Astrocyte (in vitro differentiated cells and primary cell): ENCODE measurements around the gene MGAT3. TPM values are rescaled to one million over a fixed set of nuclear protein-coding genes. Genes with fewer than 3 reads are reported as not detected.
"Not testable (repeated sequence)": the region's sequence is repeated elsewhere in the genome, so short reads cannot be mapped to it uniquely, and the experiment has no call there.

Source experiments
- DNase-seq: peaks from one replicate; pipeline ENCODE4 v3.0.0-alpha.2; 2010; ENCODE audit warnings: low read depth
- FAIRE-seq: peaks from 2 replicates; lab custom pipeline; 2011; peaks lifted over from hg19 to GRCh38; lab: Jason Lieb, UNC
- H2AFZ ChIP-seq: 2 replicates; pipeline ENCODE4 v1.6.0; 2012; ENCODE audit warnings: low read depth, low read length, inconsistent platforms
- H3K27ac ChIP-seq: 2 replicates; pipeline ENCODE4 v1.5.1; 2011; ENCODE audit warnings: low read depth, low read length, inconsistent platforms
- H3K27me3 ChIP-seq: 2 replicates; pipeline ENCODE4 v1.6.0; 2011; ENCODE audit warnings: low read length, inconsistent platforms; ENCODE audit not compliant: insufficient read depth
- H3K36me3 ChIP-seq: 2 replicates; pipeline ENCODE4 v1.5.1; 2011; ENCODE audit warnings: low read length, inconsistent platforms; ENCODE audit not compliant: insufficient read depth
- H3K4me1 ChIP-seq: 2 replicates; pipeline ENCODE4 v1.5.1; 2011; ENCODE audit warnings: low read length, inconsistent platforms; ENCODE audit not compliant: insufficient read depth
- H3K4me2 ChIP-seq: 2 replicates; pipeline ENCODE4 v1.6.0; 2012; ENCODE audit warnings: low read length, inconsistent platforms
- H3K4me3 ChIP-seq: 2 replicates; pipeline ENCODE4 v1.5.1; 2011; ENCODE audit warnings: low read depth, mild to moderate bottlenecking, low read length, inconsistent platforms; ENCODE audit not compliant: insufficient read depth
- H3K79me2 ChIP-seq: 2 replicates; pipeline ENCODE4 v1.6.0; 2012; ENCODE audit warnings: mild to moderate bottlenecking, low read length, inconsistent platforms; ENCODE audit not compliant: insufficient read depth
- H3K9ac ChIP-seq: 2 replicates; pipeline ENCODE4 v1.6.0; 2012; ENCODE audit warnings: mild to moderate bottlenecking, low read length, inconsistent platforms
- H3K9me3 ChIP-seq: 2 replicates; pipeline ENCODE4 v1.5.1; 2012; ENCODE audit warnings: low read depth, mild to moderate bottlenecking, low read length, inconsistent platforms; ENCODE audit not compliant: insufficient read depth
- H4K20me1 ChIP-seq: 2 replicates; pipeline ENCODE4 v1.6.0; 2012; ENCODE audit warnings: low read length, inconsistent platforms; ENCODE audit not compliant: insufficient read depth
- H3K27ac Mint-ChIP-seq: one replicate; pipeline ENCODE4 v1.8.0; 2021; ENCODE audit warnings: mild to moderate bottlenecking, mixed read lengths; ENCODE audit not compliant: unreplicated experiment
- H3K27me3 Mint-ChIP-seq: one replicate; pipeline ENCODE4 v1.8.0; 2021; ENCODE audit warnings: low read depth, mixed read lengths; ENCODE audit not compliant: unreplicated experiment
- H3K36me3 Mint-ChIP-seq: one replicate; pipeline ENCODE4 v1.8.0; 2021; ENCODE audit warnings: low read depth, mixed read lengths; ENCODE audit not compliant: unreplicated experiment
- H3K4me1 Mint-ChIP-seq: one replicate; pipeline ENCODE4 v1.8.0; 2021; ENCODE audit warnings: low read depth, mixed read lengths; ENCODE audit not compliant: unreplicated experiment
- H3K4me3 Mint-ChIP-seq: one replicate; pipeline ENCODE4 v1.8.0; 2021; ENCODE audit warnings: mild to moderate bottlenecking, moderate library complexity, mixed read lengths; ENCODE audit not compliant: unreplicated experiment
- H3K9me3 Mint-ChIP-seq: one replicate; pipeline ENCODE4 v1.8.0; 2021; ENCODE audit warnings: mild to moderate bottlenecking, mixed read lengths; ENCODE audit not compliant: unreplicated experiment
- EZH2 ChIP-seq: IDR thresholded peaks from 2 replicates; pipeline ENCODE4 v1.6.1; 2012; ENCODE audit warnings: mild to moderate bottlenecking, low read length, inconsistent platforms; ENCODE audit not compliant: insufficient read depth
- total RNA-seq: library from RNA; stranded (reverse); gene quantifications from 2 replicates; pipeline ENCODE4 v1.2.1, GENCODE V29; 2021
- TF ChIP-seq, protein P1 (sequence below): IDR thresholded peaks from 2 replicates; pipeline ENCODE4 v1.5.1; 2011; ENCODE audit warnings: low read depth, mild to moderate bottlenecking, inconsistent platforms, low read length, moderate library complexity; ENCODE audit not compliant: insufficient read depth

MGAT3 gene
- total RNA-seq, 1 donor from 2014 or later, result 7.9 TPM

DNA sequence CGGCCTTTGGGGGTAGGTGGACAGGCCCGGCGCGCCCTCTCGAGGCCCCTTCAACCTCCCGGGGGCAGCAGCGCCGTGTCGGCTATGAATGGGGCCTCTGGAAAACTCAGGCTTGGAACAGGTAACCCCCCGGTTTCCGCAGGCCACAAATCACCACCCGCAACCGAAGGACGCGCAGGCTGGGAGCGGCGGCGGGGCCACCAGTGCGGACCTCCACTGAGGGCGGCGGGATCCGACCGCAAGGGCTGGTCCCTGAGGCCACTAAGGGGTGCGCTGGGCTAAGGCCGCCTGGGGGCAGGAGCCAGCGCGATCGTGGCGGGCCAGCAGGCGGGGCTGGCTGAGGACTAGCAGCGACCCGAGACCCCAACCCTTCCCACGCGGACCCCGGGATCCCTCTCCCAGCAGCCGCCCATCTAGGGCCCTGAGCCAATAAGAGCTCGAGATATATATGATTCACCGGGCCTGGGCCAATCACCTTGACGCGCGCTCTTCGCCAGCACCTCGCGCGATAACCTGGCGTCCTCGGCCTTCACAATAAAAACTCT lies 62.9 kb downstream of the MGAT3 start:
- FAIRE-seq (peak; percentile 56), DNase-seq (peak; percentile 99)
- H3K36me3 ChIP-seq, result peaks cover 32% of the 10 kb centered on the region
- H3K9me3 ChIP-seq, result no peaks in the 10 kb centered on the region
- peaks cover 86% of the 10 kb centered on the region for H3K79me2 ChIP-seq
- Mint-ChIP-seq H3K36me3 (peaks cover 30% of the 10 kb centered on the region), H3K4me3 (peak overlapping the region; percentile 93), H3K4me1 (peaks cover 22% of the 10 kb centered on the region), H3K9me3 (no peaks in the 10 kb centered on the region), H3K27me3 (no peaks in the 10 kb centered on the region), H3K27ac (peak overlapping the region; percentile 100)
- H3K27ac ChIP-seq, result peak overlapping the region; percentile 98
- H3K4me1 ChIP-seq, result peaks cover 24% of the 10 kb centered on the region
- H3K9ac ChIP-seq, result peak overlapping the region; percentile 97
- no peak for TF ChIP-seq EZH2
- TF ChIP-seq, protein P1, sequence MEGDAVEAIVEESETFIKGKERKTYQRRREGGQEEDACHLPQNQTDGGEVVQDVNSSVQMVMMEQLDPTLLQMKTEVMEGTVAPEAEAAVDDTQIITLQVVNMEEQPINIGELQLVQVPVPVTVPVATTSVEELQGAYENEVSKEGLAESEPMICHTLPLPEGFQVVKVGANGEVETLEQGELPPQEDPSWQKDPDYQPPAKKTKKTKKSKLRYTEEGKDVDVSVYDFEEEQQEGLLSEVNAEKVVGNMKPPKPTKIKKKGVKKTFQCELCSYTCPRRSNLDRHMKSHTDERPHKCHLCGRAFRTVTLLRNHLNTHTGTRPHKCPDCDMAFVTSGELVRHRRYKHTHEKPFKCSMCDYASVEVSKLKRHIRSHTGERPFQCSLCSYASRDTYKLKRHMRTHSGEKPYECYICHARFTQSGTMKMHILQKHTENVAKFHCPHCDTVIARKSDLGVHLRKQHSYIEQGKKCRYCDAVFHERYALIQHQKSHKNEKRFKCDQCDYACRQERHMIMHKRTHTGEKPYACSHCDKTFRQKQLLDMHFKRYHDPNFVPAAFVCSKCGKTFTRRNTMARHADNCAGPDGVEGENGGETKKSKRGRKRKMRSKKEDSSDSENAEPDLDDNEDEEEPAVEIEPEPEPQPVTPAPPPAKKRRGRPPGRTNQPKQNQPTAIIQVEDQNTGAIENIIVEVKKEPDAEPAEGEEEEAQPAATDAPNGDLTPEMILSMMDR, result no peak
- H3K4me3 ChIP-seq, result peak overlapping the region; percentile 99
- peak overlapping the region; percentile 93 for H3K4me2 ChIP-seq
- peak overlapping the region; percentile 95 for H2AFZ ChIP-seq
- H3K27me3 ChIP-seq, result no peaks in the 10 kb centered on the region
- peaks cover 54% of the 10 kb centered on the region for H4K20me1 ChIP-seq

DNA sequence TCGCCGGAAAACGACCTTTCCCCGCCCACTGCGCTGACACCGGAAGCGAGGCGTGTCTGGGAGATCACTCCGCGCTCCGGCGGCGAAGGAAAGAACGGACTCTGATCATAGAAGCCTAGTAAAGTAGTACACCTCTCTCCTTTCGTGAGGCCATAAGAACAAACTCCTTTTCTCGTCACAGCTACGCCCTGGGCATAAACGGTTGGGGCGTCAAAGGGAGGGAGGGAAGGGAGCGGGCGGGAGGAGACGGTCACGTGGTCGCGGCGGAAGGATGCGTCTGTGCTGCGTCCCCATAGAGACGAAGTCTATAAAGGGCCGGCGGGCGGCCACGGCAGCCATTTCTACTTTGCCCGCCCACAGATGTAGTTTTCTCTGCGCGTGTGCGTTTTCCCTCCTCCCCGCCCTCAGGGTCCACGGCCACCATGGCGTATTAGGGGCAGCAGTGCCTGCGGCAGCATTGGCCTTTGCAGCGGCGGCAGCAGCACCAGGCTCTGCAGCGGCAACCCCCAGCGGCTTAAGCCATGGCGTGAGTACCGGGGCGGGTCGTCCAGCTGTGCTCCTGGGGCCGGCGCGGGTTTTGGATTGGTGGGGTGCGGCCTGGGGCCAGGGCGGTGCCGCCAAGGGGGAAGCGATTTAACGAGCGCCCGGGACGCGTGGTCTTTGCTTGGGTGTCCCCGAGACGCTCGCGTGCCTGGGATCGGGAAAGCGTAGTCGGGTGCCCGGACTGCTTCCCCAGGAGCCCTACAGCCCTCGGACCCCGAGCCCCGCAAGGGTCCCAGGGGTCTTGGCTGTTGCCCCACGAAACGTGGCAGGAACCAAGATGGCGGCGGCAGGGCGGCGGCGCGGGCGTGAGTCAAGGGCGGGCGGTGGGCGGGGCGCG lies 63.7 kb downstream of the MGAT3 start, which contains the start of gene ATF4:
TSS of gene ATF4 (plus strand) at position 337 of the 880 bp plus-strand sequence. CDS start 884 bp downstream, outside the sequence.
- Mint-ChIP-seq H3K4me1 (peaks cover 22% of the 10 kb centered on the region), H3K4me3 (peak within 1 kb of the TSS; percentile 93), H3K27me3 (no peaks in the 10 kb centered on the region), H3K27ac (peak within 1 kb of the TSS; percentile 100), H3K9me3 (no peaks in the 10 kb centered on the region), H3K36me3 (peaks cover 32% of the 10 kb centered on the region)
- TF ChIP-seq EZH2, result no peak
- TF ChIP-seq, protein P1, result no peak
- Histone ChIP-seq H3K36me3 (peaks cover 29% of the 10 kb centered on the region), H3K9ac (peak within 1 kb of the TSS; percentile 97), H3K4me1 (peaks cover 17% of the 10 kb centered on the region), H3K4me2 (peak within 1 kb of the TSS; percentile 93), H2AFZ (peak within 1 kb of the TSS; percentile 95), H3K27ac (peak within 1 kb of the TSS; percentile 98), H3K27me3 (no peaks in the 10 kb centered on the region), H3K4me3 (peak within 1 kb of the TSS; percentile 99), H4K20me1 (peaks cover 54% of the 10 kb centered on the region), H3K79me2 (peaks cover 81% of the 10 kb centered on the region), H3K9me3 (no peaks in the 10 kb centered on the region)
- DNase-seq (no peak), FAIRE-seq (no peak)

DNA sequence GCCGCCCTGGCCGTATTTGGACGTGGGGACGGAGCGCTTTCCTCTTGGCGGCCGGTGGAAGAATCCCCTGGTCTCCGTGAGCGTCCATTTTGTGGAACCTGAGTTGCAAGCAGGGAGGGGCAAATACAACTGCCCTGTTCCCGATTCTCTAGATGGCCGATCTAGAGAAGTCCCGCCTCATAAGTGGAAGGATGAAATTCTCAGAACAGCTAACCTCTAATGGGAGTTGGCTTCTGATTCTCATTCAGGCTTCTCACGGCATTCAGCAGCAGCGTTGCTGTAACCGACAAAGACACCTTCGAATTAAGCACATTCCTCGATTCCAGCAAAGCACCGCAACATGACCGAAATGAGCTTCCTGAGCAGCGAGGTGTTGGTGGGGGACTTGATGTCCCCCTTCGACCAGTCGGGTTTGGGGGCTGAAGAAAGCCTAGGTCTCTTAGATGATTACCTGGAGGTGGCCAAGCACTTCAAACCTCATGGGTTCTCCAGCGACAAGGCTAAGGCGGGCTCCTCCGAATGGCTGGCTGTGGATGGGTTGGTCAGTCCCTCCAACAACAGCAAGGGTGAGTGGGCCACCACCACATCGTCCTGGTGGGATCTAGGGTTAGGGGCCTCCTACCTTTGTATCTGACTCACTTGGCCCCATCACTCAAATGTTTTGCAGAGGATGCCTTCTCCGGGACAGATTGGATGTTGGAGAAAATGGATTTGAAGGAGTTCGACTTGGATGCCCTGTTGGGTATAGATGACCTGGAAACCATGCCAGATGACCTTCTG lies 64.5 kb downstream of the MGAT3 start:
- Histone ChIP-seq H3K79me2 (peaks cover 73% of the 10 kb centered on the region), H3K36me3 (peaks cover 25% of the 10 kb centered on the region), H3K4me1 (peaks cover 15% of the 10 kb centered on the region), H3K27ac (peak overlapping the region; percentile 98), H4K20me1 (peaks cover 55% of the 10 kb centered on the region), H3K4me2 (peak overlapping the region; percentile 93), H3K4me3 (peak overlapping the region; percentile 99), H3K9ac (peak overlapping the region; percentile 97)
- Mint-ChIP-seq H3K36me3 (peaks cover 36% of the 10 kb centered on the region), H3K27ac (peak overlapping the region; percentile 100), H3K4me3 (peak overlapping the region; percentile 93), H3K4me1 (peaks cover 25% of the 10 kb centered on the region)
- H3K27me3 Mint-ChIP-seq, H3K9me3 ChIP-seq, H3K27me3 ChIP-seq, H3K9me3 Mint-ChIP-seq, H2AFZ ChIP-seq, FAIRE-seq: not testable (repeated sequence)
- DNase-seq, result peak; percentile 52

DNA sequence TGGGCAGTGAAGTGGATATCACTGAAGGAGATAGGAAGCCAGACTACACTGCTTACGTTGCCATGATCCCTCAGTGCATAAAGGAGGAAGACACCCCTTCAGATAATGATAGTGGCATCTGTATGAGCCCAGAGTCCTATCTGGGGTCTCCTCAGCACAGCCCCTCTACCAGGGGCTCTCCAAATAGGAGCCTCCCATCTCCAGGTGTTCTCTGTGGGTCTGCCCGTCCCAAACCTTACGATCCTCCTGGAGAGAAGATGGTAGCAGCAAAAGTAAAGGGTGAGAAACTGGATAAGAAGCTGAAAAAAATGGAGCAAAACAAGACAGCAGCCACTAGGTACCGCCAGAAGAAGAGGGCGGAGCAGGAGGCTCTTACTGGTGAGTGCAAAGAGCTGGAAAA lies 65.3 kb downstream of the MGAT3 start:
- peak overlapping the region; percentile 93 for H3K4me2 ChIP-seq
- H2AFZ ChIP-seq, H3K27me3 ChIP-seq, H3K27ac ChIP-seq, H3K27me3 Mint-ChIP-seq, H3K9me3 Mint-ChIP-seq, FAIRE-seq, DNase-seq, H3K9me3 ChIP-seq: not testable (repeated sequence)
- H3K79me2 ChIP-seq, result peaks cover 71% of the 10 kb centered on the region
- Mint-ChIP-seq H3K4me1 (peaks cover 25% of the 10 kb centered on the region), H3K4me3 (peak overlapping the region; percentile 93), H3K36me3 (peaks cover 35% of the 10 kb centered on the region), H3K27ac (peak overlapping the region; percentile 100)
- peaks cover 25% of the 10 kb centered on the region for H3K36me3 ChIP-seq
- H4K20me1 ChIP-seq, result peaks cover 62% of the 10 kb centered on the region
- peaks cover 15% of the 10 kb centered on the region for H3K4me1 ChIP-seq
- H3K4me3 ChIP-seq, result peak overlapping the region; percentile 99
- H3K9ac ChIP-seq, result peak overlapping the region; percentile 97
